ENCODE data around the gene ASCL3.

GRCh38 chr11:8905528-8906165 is 37.2 kb downstream of the ASCL3 start:
- TF ChIP-seq EZH2phosphoT487 (IDR thresholded peaks at IDR 0.05; ENCODE audit: unreplicated experiment) (no peak), POLR2AphosphoS5 (IDR thresholded peaks at IDR 0.05; ENCODE audit: low read depth) (no peak), EZH2 (IDR thresholded peaks at IDR 0.05; ENCODE audit: low read depth, unreplicated experiment) (no peak), JUNB (IDR thresholded peaks at IDR 0.05; ENCODE audit: unreplicated experiment) (no peak), CREB1 (CRISPR knock-in tag; IDR thresholded peaks at IDR 0.05; ENCODE audit: low read depth) (no peak)
- TF ChIP-seq, protein P1, sequence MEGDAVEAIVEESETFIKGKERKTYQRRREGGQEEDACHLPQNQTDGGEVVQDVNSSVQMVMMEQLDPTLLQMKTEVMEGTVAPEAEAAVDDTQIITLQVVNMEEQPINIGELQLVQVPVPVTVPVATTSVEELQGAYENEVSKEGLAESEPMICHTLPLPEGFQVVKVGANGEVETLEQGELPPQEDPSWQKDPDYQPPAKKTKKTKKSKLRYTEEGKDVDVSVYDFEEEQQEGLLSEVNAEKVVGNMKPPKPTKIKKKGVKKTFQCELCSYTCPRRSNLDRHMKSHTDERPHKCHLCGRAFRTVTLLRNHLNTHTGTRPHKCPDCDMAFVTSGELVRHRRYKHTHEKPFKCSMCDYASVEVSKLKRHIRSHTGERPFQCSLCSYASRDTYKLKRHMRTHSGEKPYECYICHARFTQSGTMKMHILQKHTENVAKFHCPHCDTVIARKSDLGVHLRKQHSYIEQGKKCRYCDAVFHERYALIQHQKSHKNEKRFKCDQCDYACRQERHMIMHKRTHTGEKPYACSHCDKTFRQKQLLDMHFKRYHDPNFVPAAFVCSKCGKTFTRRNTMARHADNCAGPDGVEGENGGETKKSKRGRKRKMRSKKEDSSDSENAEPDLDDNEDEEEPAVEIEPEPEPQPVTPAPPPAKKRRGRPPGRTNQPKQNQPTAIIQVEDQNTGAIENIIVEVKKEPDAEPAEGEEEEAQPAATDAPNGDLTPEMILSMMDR (conservative IDR thresholded peaks at IDR 0.05; ENCODE audit: low read depth in 2 of 2), result no peak
- TF ChIP-seq, protein P2, sequence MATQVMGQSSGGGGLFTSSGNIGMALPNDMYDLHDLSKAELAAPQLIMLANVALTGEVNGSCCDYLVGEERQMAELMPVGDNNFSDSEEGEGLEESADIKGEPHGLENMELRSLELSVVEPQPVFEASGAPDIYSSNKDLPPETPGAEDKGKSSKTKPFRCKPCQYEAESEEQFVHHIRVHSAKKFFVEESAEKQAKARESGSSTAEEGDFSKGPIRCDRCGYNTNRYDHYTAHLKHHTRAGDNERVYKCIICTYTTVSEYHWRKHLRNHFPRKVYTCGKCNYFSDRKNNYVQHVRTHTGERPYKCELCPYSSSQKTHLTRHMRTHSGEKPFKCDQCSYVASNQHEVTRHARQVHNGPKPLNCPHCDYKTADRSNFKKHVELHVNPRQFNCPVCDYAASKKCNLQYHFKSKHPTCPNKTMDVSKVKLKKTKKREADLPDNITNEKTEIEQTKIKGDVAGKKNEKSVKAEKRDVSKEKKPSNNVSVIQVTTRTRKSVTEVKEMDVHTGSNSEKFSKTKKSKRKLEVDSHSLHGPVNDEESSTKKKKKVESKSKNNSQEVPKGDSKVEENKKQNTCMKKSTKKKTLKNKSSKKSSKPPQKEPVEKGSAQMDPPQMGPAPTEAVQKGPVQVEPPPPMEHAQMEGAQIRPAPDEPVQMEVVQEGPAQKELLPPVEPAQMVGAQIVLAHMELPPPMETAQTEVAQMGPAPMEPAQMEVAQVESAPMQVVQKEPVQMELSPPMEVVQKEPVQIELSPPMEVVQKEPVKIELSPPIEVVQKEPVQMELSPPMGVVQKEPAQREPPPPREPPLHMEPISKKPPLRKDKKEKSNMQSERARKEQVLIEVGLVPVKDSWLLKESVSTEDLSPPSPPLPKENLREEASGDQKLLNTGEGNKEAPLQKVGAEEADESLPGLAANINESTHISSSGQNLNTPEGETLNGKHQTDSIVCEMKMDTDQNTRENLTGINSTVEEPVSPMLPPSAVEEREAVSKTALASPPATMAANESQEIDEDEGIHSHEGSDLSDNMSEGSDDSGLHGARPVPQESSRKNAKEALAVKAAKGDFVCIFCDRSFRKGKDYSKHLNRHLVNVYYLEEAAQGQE (IDR thresholded peaks at IDR 0.05; ENCODE audit: unreplicated experiment), result no peak
